Endothelial cell of hepatic sinusoid (primary cell): ENCODE results near the gene CLEC16A.

Experiments used
- in situ Hi-C: cut with HindIII; loops from 2 replicates; pipeline ENCODE4 v1.10.0; 2017; ENCODE audit warnings: low sequenced_read_pairs

Gene CLEC16A

DNA sequence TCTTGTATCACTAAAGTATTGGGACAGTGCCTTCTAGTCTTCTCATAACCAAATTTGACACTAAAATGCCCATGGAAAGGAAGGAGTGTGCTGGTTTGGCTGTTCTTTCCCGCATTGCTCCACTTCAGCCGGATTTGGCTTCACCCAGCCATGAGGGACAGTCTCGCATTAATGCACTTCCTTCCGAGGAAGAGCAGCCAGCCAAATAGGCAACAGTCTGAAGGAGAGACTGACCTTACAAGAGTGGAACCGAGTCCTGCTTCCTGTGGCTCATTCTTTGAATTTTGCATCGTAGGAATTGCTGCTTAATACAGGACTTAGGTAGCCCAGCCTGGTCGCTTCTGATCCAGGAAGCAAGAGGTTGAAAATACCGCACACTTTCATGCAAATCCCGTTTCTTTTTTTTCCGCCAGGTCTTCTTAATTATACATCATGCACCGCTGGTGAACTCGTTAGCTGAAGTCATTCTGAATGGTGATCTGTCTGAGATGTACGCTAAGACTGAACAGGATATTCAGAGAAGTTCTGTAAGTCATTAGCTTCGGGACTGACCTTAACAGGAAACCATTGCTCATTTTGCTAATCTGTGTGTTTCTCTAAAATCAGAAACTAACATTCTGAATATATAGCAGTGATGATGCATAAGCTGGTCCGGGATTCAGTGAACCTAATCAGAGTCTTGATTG is 38.2 kb downstream of the CLEC16A start:
- in situ Hi-C loops: loop anchor here (10.0 kb wide), 1 partner anchor 372 kb away; no protein-coding TSS in a partner anchor

GRCh38 chr16:10983159-10983558 is 38.8 kb downstream of the CLEC16A start:
- in situ Hi-C loops: loop anchor here (10.0 kb wide), 1 partner anchor 372 kb away; no protein-coding TSS in a partner anchor

DNA sequence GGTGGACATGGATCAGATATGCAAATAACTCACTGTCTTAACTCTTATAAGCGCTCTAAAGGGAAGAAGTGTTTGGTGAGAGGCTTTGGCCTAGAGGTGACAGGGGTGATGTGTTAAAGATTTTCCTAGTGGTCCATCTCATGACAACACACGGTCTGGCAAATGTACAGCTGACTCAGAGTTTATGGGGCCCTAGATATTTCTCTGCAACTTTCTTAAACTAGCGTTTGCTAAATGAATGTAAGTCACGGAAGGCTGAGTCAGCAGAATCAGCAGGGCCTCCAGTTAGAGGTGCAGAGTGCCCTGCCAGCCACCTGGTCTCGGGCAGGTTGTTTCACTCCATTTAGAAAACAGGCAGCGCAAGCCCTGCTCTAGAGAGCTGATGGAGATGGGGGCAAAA is 40.1 kb downstream of the CLEC16A start:
- in situ Hi-C loops: loop anchor here (10.0 kb wide), 1 partner anchor 370 kb away; no protein-coding TSS in a partner anchor

DNA sequence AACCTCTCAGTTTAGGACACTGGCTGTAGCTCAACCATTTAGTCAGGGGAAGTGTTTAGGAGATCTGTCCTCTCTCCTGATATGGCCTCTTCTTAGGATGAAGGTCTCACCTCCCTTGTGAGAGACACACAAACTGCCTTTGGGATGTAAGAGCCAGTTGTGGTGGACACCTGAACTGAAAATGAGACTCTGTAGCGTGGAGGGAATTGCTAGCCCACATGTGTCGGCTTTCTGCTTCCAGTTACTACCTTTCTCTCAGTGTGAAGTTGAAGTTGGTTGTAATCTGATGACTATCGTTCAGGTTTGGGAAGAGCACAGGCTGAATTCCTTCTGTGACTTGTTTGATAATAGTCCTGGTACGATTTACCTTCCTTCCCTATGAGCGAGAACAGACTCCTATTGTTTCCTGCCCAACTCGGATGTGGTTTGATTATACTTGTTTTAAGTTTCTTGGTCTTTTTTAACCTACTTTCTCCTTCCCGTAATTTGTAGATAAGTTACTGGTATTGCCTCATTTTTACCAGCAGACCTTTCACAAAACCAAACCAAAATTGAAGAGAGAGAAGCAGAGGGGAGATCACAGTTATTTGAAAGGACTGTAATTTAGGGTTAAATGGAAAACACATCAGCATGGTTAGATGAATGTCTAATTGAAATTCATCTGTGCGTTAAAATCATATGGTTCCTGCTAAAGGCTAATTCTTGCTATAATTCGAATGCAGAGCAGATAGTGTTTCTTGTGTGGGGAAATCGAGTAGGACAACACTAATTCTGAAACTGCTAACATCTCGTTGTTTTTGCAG is 43.2 kb downstream of the CLEC16A start:
- in situ Hi-C loops: loop anchor here (10.0 kb wide), 1 partner anchor 367 kb away; no protein-coding TSS in a partner anchor

- in situ Hi-C loops: loop anchor here (10.0 kb wide), 1 partner anchor 367 kb away; no protein-coding TSS in a partner anchor
These were observed 43.9 kb downstream of the CLEC16A start for GRCh38 chr16:10988164-10988803.

DNA sequence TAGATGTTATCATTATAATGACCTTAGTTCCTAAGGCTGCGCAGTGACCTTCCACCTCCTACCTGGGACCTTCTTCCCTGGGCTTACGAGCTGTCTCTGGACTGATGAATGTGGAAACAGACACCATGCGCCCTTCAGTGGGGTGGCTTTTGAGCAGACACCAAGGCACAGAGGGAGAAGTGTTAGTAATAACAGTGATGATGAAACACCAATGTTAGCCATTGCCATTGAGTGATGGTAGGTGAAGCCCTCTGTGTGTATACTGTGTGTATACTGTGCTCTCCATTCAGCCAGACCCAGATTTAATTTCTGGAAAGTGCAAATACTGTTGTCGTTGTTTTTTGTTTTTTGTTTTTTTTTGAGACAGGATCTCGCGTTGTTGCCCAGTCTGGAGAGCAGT is 44.5 kb downstream of the CLEC16A start:
- in situ Hi-C loops: loop anchor here (10.0 kb wide), 1 partner anchor 366 kb away; no protein-coding TSS in a partner anchor

DNA sequence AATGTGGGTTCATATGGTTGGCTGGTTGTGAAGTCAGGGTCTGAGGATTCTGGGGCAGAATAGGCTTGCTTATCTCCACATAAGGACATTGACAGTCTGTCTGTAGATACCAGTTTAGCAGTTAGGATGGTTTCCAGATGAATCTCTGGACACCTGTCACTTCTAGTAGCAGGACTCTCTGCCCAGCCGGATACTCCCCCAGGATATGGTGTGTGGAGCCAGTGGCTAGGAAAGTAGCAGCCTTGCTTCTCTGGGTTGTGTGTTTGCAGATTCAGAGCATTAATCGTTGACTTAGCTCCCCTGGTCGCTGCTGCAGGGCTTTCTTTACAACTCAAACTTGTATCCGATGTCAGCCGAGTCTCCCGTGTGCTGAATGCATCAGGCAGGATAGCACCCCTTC is 45.2 kb downstream of the CLEC16A start:
- in situ Hi-C loops: loop anchor here (10.0 kb wide), 1 partner anchor 365 kb away; no protein-coding TSS in a partner anchor

DNA sequence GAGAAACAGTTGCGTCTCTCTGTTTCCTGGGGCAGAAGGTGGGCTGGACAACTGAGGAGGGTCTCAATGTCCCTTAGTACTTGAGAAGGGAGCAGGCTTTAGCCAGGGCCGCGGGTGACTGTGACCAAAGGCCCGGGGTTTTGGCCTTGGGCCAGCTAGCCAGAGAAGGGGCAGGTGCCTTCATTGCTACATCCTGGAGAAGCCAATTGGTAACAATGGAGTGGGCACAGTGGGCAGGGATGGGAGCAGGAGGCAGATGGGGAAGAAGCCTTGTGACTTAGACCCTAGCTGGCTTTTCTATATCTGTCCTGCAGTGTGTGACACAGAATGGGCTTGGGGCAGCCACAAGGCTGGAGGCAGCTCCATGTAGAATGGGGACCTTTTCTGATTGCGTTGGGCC is 46.0 kb downstream of the CLEC16A start:
- in situ Hi-C loops: no loop called here

DNA sequence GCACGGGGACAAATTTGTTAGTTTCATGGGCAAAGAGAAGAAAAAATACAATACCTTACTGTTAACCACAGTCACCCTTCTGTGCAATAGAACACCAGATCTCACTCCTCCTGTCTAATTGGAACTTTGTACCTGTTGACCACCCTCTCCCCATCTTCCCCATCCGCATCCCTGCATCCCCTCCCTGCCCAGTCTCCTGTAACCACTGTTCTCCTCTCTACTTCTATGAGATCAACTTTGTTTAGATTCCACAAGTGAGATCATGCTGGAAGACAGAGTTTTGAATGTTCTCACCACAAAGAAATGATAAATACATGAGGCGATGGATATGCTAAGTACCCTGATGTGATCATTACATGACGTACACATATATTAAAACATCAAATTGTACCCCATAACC is 47.7 kb downstream of the CLEC16A start:
- in situ Hi-C loops: no loop called here

DNA sequence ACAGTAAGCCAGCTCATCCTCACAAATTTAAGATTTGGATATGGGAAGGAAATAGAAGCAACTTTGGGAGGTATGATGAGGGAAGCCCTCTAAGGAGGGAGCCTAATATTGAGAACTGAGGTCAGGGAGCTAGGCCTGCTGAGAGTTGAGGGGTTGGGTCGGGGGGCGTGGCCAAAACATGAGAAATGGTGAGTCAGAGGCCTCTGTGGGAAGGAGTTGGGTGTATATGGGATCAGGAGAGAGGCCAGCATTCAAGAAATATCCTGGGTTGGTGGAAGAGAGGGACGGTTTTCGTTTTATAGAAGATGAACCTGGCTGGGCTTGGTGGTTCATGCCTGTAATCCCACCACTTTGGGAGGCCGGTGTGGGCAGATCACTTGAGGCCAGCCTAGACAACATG is 48.4 kb downstream of the CLEC16A start:
- in situ Hi-C loops: no loop called here

GRCh38 chr16:10993649-10994048 is 49.3 kb downstream of the CLEC16A start:
- in situ Hi-C loops: no loop called here

DNA sequence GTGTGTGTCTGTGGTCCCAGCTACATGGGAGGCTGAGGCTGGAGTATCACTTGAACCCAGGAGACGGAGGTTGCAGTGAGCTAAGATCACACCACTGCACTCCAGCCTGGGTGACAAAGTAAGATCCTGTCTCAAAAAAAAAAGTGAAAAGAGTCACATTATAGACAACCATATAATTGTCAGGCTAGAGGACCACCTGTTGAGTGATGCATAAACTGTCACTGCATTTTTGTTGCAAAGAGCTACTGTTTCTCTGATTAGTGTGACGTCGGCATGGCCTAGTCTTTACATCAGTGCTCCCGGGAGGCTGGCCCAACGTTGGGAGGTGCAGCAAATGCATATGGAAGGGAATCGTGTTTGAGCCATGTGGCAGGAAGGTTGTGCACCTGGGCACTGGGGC is 50.2 kb downstream of the CLEC16A start:
- in situ Hi-C loops: no loop called here

- in situ Hi-C loops: no loop called here
These were observed 51.2 kb downstream of the CLEC16A start for GRCh38 chr16:10995565-10995964.

DNA sequence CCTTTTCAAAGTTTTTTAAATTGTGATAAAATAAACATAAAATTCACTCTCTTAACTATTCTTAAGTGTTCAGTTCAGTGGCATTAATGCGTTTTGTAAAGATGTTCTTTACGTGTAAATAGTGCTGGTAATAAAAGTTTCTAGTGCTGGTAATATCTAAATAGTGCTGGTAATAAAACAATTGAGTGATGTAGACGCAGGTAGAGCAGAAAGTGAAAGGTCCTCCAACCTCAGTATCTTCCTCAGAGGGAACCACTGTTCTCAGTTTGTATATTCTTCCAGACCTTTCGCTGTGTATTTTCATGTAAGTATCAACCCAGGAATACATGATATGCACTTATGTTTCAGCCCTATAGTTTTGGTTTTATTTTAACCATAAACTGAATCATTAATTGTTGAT is 53.1 kb downstream of the CLEC16A start:
- in situ Hi-C loops: no loop called here

DNA sequence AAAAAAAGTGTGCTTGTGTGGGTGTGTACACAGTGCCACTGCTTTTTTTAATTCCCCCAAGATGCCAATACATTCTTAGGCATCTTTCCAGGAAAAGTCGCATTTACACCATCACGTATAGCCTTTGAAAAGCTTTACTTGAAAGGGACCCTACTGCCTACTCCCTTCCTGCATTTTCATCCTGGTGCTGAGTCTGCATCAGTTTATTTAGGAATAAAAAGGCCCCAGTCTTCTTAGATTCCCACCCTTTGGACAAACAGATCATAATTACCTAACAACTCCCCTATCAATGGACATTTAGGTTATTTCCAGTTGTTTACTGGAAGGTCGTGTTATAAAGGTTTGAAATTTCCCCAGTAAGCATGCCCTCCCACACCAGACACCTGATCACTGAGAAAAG is 54.9 kb downstream of the CLEC16A start:
- in situ Hi-C loops: no loop called here

DNA sequence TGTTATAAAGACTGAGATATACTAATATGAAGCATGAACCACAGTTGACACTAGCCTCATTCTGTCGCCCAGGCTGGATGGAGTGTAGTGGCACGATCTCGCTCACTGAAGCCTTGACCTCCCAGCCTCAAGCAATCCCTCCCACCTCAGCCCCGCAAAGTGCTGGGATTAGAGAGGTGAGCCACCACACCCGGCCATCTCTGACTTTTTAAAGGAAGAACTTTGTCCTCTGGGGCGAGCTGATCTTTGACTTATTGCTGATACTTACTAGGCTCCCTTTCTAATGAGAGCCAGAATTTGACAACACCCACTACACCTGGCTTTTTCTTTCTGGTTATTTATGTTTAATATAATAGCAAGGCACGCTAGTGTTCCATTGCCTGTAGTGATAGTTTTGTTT is 57.2 kb downstream of the CLEC16A start:
- in situ Hi-C loops: no loop called here

DNA sequence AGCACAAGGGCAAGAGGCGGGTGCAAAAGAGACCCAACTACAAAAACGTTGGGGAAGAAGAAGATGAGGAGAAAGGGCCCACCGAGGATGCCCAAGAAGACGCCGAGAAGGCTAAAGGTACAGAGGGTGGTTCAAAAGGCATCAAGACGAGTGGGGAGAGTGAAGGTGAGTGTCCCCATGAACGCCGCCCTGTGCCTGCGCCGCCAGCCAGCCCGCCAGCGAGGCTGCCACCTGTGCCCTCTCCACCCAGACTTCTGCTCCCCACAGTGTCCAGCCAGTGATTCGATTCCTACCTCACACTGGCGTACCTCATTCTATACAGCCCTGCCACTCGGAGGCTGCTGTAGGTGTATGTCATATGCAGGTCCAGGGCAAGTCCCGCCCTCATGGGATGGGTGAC is 58.8 kb downstream of the CLEC16A start:
- in situ Hi-C loops: no loop called here

- in situ Hi-C loops: no loop called here
These were observed 60.0 kb downstream of the CLEC16A start for GRCh38 chr16:11004351-11004750.

GRCh38 chr16:11004973-11005610 is 60.7 kb downstream of the CLEC16A start:
- in situ Hi-C loops: no loop called here

DNA sequence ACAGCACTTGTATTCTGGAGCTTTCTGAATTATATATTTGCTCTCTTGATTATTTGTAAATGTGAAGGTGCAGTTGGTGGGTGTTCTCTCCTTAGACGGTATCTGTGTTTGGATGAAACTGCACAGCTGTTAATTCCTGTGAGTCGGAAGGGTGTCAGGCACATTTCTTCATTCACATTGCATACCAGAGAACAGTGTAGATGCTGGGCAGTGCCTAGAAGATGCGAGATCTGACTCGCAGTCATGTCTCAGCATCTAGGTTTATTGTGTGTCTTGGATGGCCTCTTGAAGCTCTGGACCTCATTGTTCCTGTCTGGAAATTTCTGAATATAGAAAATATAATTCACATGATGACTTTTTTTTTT is 61.2 kb downstream of the CLEC16A start:
- in situ Hi-C loops: no loop called here

- in situ Hi-C loops: no loop called here
These were observed 62.3 kb downstream of the CLEC16A start for GRCh38 chr16:11006656-11007055.
